C4-2B (cell line): ENCODE measurements around the gene EHBP1.

Experiments
- H3K27ac ChIP-seq: fragments of 450-650 bp; 2 replicates; pipeline ENCODE4 v1.5.1; 2017
- ZFX ChIP-seq: fragments of 450-650 bp; IDR thresholded peaks from 2 replicates; pipeline ENCODE4 v1.6.1; 2017
- TF ChIP-seq, protein P1 (sequence below): fragments of 450-650 bp; conservative IDR thresholded peaks from 2 replicates; pipeline ENCODE4 v1.5.1; 2017; ENCODE audit warnings: mild to moderate bottlenecking

EHBP1 gene

DNA sequence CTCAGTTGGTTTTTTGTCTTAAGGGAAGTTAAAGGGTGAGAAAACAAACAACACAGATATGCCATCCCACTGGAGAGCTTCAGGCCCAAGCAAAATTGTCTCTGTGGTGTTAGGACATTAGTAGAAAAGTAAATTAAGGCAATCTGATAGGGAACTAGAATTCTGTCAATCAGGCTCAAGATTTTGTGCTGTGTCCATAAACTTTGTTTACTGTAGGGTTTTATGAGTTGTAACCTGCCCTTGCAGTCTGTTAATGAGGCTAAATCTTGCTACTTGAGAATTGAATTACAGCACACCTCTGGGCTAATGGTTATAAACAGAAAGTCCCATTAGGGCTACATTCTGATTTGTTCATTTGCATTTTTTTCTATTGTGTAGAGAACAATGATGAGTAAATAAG, 267.1 kb downstream of the EHBP1 start:
- H3K27ac ChIP-seq: no peak overlapping the region
- TF ChIP-seq, protein P1, sequence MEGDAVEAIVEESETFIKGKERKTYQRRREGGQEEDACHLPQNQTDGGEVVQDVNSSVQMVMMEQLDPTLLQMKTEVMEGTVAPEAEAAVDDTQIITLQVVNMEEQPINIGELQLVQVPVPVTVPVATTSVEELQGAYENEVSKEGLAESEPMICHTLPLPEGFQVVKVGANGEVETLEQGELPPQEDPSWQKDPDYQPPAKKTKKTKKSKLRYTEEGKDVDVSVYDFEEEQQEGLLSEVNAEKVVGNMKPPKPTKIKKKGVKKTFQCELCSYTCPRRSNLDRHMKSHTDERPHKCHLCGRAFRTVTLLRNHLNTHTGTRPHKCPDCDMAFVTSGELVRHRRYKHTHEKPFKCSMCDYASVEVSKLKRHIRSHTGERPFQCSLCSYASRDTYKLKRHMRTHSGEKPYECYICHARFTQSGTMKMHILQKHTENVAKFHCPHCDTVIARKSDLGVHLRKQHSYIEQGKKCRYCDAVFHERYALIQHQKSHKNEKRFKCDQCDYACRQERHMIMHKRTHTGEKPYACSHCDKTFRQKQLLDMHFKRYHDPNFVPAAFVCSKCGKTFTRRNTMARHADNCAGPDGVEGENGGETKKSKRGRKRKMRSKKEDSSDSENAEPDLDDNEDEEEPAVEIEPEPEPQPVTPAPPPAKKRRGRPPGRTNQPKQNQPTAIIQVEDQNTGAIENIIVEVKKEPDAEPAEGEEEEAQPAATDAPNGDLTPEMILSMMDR: no peak
- no peak for TF ChIP-seq ZFX

- H3K27ac ChIP-seq: no peak overlapping the region
- no peak for TF ChIP-seq ZFX
- TF ChIP-seq, protein P1: no peak
These were observed 269.5 kb downstream of the EHBP1 start for GRCh38 chr2:62974999-62975398.

DNA sequence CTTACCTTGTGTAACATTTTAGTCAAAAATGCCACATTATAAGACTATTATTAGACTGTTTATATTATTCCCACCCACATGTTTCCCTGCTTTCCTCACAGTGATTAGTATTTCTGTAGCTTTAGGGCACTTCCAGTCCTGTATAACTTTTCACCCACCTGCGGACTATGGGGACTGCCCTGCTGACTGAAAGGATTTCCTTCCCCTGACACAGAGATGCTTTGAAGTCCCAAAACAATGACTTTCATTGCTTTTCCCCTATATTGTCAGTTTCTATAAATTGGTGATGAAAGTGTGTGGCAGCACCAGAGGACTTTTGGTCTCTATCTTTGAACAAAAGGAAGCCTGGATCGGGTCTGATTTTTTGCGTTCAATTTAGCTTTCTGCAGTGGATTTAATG, 286.1 kb downstream of the EHBP1 start:
- TF ChIP-seq ZFX: no peak
- TF ChIP-seq, protein P1: no peak
- no peak overlapping the region for H3K27ac ChIP-seq

DNA sequence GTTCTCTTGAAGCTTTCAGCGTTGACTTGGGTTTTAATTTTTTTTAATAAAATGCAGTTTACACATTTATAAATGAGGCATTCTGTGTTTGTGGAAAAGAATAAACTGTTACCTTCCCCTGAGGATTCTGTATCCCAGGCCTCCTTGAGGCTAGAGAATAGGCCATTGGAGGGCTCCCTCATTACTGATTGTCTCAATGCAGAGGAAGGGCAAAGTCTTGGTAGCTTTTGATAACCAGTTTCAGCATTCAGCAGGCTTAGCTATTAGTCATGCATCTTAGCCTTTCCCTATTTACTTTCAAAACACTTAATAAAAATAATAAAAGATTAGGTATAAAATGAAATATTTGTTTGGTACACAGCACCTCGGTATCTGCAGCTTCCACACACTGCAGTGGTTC, 287.0 kb downstream of the EHBP1 start:
- H3K27ac ChIP-seq: no peak overlapping the region
- no peak for TF ChIP-seq ZFX
- TF ChIP-seq, protein P1: no peak

DNA sequence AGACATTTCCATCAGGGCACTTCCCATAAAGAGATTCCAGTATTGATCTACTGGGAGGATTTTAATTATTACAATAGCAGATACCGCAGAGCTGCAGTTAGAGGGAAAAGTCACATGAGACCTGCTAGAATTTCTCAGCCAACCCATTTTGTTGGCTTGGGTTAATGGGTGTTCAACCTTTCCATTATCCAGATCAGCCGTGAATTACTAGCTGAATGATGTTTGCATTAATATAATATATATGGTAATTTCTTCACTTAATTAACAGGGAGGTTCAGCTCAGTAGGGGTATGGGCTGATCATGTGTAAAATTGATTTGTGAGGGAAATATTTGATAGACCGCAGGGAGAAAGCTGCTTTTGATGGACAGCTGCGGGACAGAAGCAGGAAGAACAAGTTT, 288.7 kb downstream of the EHBP1 start:
- TF ChIP-seq ZFX: no peak
- TF ChIP-seq, protein P1: no peak

DNA sequence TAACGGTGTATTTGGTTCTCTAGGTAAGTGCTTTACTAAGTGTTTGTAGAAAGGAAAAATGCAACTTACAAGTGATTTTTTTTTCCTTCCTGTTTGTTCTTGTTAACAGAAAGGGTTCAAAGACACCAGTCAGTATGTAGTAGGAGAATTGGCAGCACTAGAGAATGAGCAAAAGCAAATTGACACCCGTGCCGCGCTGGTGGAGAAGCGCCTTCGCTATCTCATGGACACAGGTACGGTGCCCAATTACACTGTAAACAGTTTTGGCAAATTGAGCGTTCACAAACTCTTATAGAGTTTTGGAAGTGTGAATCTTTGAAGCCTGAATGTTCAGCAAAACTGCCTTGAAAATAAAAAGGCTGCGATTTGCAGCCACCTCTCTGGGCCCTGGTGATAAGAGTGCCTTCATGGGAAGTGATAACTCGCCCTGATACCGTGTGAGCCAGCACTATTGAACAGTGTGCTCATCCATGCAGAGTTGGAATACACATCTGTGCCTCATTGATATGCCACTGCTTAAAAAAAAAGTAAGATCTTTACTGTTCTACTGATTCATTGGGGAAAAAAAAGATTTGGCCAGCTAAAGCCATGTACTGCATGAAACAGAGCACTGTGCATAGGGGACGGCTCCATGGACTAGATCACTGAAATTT, 291.1 kb downstream of the EHBP1 start:
- no peak overlapping the region for H3K27ac ChIP-seq
- TF ChIP-seq, protein P1: no peak
- TF ChIP-seq ZFX: no peak

More for the DNA sequence above, 288.7 kb downstream of the EHBP1 start:
- no peak overlapping the region for H3K27ac ChIP-seq

GRCh38 chr2:62998949-62999348, 293.4 kb downstream of the EHBP1 start:
- TF ChIP-seq, protein P1: no peak
- TF ChIP-seq ZFX: no peak
- no peak overlapping the region for H3K27ac ChIP-seq
